Superior temporal gyrus (tissue), 1 donor: Measurements from ENCODE around the gene RPS6KA4.

Experiments used
- DNase-seq: peaks from one replicate; pipeline ENCODE4 v3.0.0-alpha.2; 2016; ENCODE audit errors: extremely low spot score

The RPS6KA4 gene

GRCh38 chr11:64419818-64420485 lies 61.0 kb downstream of the RPS6KA4 start:
- DNase-seq: no peak
